HL-60/S4 treated with phorbol 12-myristate 13-acetate at 8.2 ng/mL for 4 days and 3 days (cell line): ENCODE data around the gene PKD2.

Source experiments
- in situ Hi-C: fragments of 300-500 bp; cut with MboI; formaldehyde crosslinking; loops from 2 replicates; pipeline ENCODE4 v1.15.0; 2022; ENCODE audit warnings: low sequenced_read_pairs

The PKD2 gene

DNA sequence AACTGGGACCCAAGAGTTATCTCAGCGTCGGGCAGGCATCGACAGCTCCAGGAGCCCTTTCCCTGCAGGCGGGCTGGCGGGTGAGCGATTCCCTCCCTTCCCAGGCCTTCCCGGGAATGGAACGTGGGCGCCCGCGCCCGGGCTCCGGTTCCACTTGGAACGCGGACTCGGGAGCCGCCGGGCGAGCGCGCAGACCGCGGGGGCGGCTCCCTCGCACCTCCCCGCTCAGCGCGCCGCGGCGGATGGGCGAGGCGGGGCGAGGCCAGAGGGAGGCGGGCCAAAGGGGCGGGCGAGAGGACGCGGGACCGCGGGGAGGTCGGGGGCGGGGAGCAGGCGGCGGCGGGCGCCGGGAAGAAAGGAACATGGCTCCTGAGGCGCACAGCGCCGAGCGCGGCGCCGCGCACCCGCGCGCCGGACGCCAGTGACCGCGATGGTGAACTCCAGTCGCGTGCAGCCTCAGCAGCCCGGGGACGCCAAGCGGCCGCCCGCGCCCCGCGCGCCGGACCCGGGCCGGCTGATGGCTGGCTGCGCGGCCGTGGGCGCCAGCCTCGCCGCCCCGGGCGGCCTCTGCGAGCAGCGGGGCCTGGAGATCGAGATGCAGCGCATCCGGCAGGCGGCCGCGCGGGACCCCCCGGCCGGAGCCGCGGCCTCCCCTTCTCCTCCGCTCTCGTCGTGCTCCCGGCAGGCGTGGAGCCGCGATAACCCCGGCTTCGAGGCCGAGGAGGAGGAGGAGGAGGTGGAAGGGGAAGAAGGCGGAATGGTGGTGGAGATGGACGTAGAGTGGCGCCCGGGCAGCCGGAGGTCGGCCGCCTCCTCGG, at the start of gene PKD2:
PKD2 (plus strand) TSS at position 332 of the 818 bp plus-strand sequence; CDS start at position 431, 99 bp downstream.
- in situ Hi-C loops = no loop called here

DNA sequence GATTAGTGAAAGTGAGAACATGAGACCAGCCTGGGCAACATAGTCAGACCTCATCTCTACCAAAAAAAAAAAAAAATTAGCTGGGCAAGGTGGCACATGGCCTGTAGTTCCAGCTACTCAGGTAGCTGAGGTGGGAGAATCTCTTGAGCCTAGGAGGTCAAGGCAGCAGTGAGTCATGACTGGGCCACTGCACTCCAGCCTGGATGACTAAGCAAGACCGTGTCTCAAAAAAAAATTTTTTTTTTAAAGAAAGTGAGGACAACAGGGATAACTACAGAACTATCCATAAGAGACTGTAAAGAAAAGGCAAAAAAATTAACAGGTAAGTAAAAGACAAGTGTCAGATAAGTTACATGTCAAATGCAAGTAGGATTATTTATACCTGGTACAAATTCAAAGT, 45.4 kb upstream of the PKD2 start:
- in situ Hi-C loops = loop anchor here (10.0 kb wide), 1 partner anchor 107 kb away; no protein-coding TSS in a partner anchor

DNA sequence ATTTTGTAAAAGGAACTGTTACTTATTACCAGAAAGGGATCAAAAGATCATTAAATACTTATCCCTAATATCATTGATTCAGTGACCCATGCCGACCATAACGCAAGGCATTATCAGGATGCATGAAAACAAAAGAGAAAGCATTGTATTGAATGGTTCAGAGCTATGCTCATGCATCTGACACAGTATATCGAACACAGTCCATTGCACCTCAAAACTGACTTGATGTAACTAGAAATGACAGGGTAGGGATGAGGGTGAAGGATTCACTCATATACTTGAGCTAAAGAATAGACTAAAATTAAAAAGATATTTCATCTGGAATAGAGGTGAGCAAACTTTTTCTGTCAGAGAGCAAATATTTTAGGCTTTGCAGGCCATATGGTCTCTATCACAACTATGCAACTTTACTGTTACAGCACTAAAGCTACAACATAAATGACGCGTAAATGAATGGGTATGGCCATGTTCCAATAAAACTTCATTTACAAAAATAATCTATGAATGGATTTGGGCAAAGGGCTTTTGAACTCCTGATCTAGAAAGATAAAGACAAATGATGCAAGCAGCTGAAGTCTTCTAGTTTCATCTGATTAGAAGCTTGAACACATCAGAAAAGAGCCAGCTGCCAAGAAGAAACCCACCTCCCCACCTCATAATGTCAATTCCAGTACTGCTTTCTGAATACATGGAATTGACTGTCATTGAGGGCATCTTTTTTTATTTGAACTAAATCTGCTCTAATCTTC, 44.9 kb upstream of the PKD2 start:
- in situ Hi-C loops = loop anchor here (10.0 kb wide), 1 partner anchor 108 kb away; no protein-coding TSS in a partner anchor

DNA sequence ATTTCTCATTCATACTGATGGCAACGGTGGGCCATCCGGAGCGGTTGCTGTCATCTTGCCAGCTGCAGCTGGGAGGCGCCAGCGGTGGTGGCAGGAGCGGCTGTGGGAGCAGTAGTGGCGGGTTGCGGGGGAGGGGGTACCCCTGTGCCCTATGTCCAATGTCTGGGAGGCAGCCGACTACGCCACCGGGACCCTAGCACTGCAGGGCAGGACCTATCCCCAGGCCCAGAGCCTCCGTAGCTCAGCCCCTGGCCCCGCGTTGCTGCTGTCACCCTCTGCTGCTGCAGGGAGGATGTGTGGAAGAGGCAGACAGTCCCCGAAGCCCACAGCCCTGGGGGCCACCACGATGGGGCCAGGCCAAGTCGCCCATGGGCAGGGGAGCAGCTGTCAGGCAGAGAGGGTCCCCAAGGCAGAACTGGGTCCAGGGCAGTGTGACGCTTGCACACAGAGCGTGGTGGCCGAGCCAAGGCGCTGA, 41.9 kb upstream of the PKD2 start:
- in situ Hi-C loops = loop anchor here (10.0 kb wide), 1 partner anchor 111 kb away; no protein-coding TSS in a partner anchor

DNA sequence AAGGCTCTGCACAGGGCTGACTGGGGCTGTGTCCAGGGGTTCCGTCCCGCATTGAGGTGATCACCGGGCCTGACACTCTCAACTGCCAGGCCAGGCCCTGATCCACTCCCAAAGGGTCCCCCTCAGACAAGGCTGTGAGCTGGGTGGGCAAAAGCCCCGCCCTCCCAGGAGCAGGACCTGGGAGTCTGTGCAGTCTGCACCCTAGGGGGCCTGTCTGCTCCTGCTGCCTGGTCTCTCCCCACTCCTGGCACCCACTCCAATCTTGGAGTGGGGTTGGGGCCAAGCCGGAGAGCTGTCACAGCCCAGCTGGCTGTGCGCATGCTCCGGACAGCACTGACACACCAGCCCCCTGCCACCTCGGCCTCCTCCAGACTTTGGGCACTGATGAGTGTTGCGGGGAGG, 41.3 kb upstream of the PKD2 start:
- in situ Hi-C loops = loop anchor here (10.0 kb wide), 1 partner anchor 111 kb away; no protein-coding TSS in a partner anchor

DNA sequence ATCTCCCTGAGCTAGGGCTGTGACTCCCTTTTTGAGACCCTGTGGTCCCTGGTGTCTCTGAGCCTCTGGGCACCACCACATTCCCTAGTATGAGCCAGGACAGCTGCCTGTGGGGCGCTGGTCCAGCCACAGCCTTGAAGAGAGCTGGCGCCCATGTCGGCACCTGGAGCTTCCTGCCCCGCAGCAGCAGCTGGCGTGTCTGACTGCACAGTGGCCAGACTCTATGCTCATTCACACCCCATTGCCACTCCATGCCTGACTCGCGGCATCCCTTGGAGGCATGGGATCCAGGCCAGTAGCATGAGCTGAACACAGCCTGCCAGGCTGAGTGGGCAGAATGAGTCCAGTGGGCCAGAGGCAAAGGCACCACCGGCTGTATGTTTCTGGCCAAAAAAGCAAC, 40.2 kb upstream of the PKD2 start:
- in situ Hi-C loops = loop anchor here (10.0 kb wide), 1 partner anchor 112 kb away; no protein-coding TSS in a partner anchor

DNA sequence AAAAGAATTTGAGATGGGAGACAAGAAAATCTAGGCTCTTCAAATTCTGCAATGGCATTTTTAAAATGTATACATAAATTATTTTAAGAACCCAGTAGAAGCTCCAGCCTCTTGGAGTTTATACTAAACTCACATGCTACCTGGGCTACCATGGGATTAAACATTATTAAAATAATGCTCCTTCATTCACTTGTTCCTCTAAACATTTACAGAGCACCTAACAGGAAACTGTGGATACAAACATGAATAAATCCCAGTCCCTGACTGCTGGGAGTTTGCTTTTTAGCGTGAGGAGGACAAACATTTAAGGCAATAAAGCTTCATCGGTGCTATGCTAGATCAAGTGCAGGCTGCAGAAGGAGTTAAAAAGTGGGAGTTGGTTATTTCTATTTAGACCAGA, 37.3 kb upstream of the PKD2 start:
- in situ Hi-C loops = no loop called here

DNA sequence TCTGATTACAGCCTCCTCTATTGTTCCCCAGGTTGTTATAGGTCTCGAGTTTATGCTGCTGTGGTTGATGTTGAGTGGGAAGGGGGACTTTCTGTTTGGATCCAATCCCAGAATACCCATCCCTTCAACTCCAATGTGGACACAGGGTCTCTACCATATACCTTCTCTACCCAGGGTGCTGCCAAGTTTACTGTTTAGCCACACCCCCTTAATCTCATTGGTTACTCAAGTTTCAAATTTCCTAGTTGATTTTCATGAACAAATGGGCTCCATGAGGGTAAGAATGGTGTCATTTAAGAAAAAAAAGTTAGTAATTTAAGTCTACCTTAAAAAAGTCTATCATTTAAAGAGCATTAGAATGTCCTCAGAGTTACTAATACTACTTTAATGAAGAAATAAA, 35.6 kb upstream of the PKD2 start:
- in situ Hi-C loops = no loop called here

DNA sequence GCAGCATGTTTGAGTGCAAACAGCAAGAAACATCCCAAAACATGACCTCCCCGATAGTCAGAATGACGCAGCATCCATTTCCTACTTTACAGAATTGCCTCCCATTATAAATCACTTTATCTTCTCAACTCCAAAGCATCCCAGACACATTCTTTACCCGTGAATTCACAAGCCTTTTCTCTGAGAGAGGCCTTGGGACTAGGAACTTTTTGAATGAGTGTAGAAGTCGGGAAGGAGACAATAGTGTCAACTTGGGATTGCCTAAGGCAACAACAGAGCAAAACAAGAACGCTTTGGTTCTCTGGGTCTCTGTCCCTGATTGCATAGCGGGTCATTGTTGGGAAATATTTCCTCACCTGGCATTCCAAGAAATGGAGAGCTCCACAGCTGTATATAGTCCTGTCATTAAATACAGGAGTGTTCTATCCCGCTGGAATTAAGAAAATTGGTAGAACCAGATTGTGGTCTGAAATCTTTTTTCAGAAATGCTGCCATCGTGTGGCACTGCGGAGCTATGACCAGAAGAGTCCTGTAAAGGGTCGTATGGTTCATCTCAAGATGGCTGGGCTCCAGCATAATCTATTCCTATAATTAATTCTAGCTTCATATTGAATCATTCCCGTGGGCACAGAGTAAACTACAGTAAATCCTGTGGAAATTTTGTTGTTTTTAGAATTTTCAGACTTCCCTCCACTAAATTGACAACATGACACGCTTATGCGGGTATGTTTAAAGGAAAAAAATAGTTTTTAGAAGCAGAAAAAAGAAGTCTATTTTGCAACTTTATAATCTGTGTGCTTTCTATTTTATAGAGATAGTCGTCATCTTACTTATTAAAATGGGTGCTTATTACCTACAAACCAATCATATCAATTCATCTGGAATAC, 33.9 kb upstream of the PKD2 start:
- in situ Hi-C loops = no loop called here

DNA sequence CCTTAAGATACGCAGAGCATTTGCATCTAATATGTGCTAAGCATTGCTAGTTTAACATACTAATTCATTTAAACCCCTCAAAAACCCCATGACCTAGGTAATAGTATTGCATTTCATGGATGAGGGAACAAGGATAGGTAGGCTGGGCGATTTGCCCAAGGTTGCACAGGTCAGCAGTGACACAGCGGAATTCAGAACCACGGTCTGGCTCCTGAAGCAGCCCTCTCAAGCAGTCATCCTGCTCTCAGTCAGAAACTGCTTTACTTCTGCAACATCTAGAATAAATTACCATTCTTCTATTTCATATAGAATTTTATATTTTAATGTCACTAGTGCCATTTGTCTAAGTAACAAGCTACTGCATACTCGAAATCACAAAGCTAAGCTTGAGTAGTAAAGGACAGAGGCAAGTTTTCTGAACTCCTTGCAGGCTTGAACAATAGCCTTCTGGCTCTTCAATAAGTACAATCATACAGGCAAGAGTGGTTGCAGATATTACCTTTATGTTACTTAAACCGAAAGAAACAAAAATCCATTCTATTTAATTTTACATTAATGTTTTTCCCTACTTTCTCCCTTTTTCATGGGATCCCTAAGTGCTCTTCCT, 32.5 kb upstream of the PKD2 start:
- in situ Hi-C loops = loop anchor here (25.0 kb wide), 1 partner anchor 288 kb away; no protein-coding TSS in a partner anchor

DNA sequence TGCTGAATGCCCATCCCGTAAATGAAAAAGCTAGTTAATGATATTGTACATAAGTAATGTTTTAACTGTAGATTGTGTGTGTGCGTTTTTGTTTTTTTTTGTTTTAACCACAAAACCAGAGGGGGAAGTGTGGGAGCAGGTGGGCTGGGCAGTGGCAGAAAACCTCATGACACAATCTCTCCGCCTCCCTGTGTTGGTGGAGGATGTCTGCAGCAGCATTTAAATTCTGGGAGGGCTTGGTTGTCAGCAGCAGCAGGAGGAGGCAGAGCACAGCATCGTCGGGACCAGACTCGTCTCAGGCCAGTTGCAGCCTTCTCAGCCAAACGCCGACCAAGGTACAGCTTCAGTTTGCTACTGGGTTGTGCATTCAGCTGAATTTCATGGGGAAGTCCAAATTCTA, 32.0 kb upstream of the PKD2 start, which contains the start of gene SPP1:
SPP1 (plus strand) TSS at position 249 of the 400 bp plus-strand sequence. CDS start 1,182 bp downstream, outside the sequence.
- in situ Hi-C loops = loop anchor here (25.0 kb wide), 1 partner anchor 288 kb away; no protein-coding TSS in a partner anchor

DNA sequence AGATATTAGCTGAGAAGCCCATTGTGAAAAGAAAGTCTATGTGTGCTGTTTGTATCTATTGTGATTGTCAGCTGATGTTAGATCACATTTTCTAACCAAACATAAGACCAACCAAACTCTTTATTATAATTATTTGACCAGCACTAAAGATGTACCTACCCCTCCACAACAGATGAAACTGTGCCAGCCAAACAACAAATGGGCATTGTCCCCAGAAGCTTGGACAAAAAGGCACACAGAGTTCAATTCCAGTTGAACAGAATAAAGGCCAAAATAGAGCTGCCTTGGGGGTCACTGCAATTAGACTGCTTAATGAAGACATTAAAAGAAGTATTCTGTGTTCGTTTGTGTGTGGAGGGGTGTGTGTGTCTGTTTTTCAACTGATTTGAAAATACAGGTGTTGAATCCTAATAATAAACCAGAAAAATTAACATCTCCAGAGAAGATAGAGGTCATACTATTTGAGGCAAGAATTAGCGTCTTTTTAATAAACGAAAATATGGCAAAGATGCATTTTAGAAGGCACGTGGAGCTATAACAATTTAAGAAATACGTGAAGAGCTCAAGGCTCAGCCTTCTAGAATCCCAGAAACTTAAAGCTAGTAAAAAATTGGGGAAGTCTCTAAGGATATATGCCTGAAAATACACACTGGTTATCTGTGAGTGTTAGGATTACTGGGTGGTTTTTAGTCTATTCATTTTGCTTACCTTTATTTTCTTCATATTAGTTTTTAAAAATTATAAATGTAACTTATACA, 29.7 kb upstream of the PKD2 start:
- in situ Hi-C loops = loop anchor here (25.0 kb wide), 1 partner anchor 290 kb away; no protein-coding TSS in a partner anchor

DNA sequence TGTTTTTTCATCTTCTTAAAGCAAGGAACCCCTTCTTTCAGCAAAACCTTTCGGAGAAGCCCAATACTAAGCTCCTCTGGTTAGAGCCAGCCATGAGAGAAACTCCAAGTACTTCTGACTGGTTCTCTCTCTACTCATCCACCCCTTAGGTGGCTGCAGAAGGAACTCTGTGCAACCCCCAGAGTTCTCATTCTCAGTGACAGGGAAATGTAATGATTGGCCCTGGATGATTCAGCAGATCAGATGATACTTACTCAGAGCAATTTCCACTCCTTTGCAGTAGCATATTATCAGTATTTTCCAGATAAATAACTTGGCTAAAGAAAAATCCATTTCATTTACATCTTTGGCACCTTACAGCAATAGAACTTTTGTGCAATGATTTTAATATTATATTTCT, 28.8 kb upstream of the PKD2 start:
- in situ Hi-C loops = loop anchor here (25.0 kb wide), 1 partner anchor 291 kb away; no protein-coding TSS in a partner anchor

DNA sequence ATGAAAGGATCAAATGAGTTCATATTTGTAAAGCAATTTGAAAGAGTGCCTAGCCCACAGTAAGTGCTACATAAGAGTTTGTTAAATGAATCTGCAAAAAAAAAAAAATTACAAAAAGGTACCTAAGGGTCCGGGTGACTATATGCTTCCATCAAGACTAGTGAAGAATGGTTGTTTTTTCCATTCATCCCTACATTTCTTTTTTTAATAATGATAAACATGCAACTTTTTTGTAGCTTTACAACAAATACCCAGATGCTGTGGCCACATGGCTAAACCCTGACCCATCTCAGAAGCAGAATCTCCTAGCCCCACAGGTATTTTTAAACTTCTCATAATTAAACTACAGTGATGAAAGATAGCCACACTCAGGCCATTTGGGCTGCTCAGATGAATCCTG, 27.6 kb upstream of the PKD2 start:
- in situ Hi-C loops = loop anchor here (25.0 kb wide), 1 partner anchor 293 kb away; no protein-coding TSS in a partner anchor

DNA sequence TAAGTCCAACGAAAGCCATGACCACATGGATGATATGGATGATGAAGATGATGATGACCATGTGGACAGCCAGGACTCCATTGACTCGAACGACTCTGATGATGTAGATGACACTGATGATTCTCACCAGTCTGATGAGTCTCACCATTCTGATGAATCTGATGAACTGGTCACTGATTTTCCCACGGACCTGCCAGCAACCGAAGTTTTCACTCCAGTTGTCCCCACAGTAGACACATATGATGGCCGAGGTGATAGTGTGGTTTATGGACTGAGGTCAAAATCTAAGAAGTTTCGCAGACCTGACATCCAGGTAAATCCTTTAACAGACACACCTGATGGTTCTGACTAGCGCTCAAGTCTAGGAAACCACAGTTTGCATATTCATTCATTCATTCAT, 25.9 kb upstream of the PKD2 start:
- in situ Hi-C loops = loop anchor here (25.0 kb wide), 1 partner anchor 294 kb away; no protein-coding TSS in a partner anchor

DNA sequence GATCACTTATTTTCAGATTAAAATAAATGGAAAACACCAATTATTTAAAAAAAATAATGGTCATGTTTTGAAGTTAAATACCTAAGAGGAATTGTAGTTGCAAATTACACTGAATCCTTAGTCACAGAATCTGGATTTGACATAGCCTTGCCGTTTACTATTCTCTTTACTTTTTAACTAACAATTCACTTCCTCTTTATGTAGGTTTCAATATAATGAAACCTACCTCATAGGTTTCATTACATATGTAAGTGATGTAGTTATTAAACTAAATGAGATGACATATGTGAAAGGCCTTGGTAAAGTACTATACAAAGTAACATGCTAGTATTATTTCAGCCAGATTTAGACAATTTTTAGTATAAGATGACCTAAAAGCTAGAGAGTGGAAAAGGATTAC, 25.4 kb upstream of the PKD2 start:
- in situ Hi-C loops = loop anchor here (25.0 kb wide), 1 partner anchor 295 kb away; no protein-coding TSS in a partner anchor

DNA sequence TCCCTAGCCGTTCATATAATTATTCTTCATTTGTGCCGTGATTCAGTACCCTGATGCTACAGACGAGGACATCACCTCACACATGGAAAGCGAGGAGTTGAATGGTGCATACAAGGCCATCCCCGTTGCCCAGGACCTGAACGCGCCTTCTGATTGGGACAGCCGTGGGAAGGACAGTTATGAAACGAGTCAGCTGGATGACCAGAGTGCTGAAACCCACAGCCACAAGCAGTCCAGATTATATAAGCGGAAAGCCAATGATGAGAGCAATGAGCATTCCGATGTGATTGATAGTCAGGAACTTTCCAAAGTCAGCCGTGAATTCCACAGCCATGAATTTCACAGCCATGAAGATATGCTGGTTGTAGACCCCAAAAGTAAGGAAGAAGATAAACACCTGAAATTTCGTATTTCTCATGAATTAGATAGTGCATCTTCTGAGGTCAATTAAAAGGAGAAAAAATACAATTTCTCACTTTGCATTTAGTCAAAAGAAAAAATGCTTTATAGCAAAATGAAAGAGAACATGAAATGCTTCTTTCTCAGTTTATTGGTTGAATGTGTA, 24.9 kb upstream of the PKD2 start:
- in situ Hi-C loops = loop anchor here (25.0 kb wide), 1 partner anchor 295 kb away; no protein-coding TSS in a partner anchor

DNA sequence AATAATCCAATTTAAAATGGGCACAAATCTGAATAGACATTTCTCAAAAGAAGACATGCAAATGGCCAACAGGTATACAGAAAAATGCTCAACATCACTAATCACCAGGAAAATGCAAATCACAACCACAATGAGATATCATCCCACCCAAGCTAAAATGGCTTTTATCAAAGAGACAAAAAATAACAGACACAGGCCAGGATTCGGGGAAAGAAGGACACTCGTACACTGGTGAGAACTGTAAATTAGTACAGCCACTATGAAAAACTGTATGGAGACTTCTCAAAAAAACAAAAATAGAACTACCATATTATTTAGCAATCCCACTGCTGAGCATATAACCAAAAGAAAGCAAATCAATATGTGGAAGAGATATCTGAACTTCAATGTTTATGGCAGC, 23.4 kb upstream of the PKD2 start:
- in situ Hi-C loops = loop anchor here (25.0 kb wide), 1 partner anchor 297 kb away; no protein-coding TSS in a partner anchor
